A673 (cell line): ENCODE data around the gene NINJ1. TPM values are rescaled to one million over a fixed set of nuclear protein-coding genes. Genes with fewer than 3 reads are reported as not detected.

Source experiments
- BruUV-seq: library from RNA; stranded (reverse); fragments of 400-500 nt; replicated peaks from 2 replicates; lab custom pipeline; 2021; lab: Mats Ljungman, UMichigan
- CTCF ChIA-PET: fragments of 300-600 bp; sonication (Branson Sonifier 250); formaldehyde crosslinking; loops from one replicate; lab custom pipeline; 2022; ENCODE audit warnings: antibody characterized with exemption; lab: Charles Lee
- POLR2A ChIA-PET: fragments of 300-600 bp; sonication (Branson Sonifier 250); formaldehyde crosslinking; loops from one replicate; lab custom pipeline; 2022; ENCODE audit warnings: antibody characterized with exemption; ENCODE audit not compliant: low non-redundant PET; lab: Charles Lee
- DNase-seq: peaks from one replicate; pipeline ENCODE4 v3.0.0-alpha.2; 2015; ENCODE audit warnings: low spot score
- H3K27ac ChIP-seq: fragments of 200-600 bp; sonication (generic); 2 replicates; pipeline ENCODE4 v1.5.1; 2016; ENCODE audit warnings: mixed run types, low read depth, mild to moderate bottlenecking, mixed read lengths, antibody characterized with exemption, low read length; ENCODE audit not compliant: poor library complexity, severe bottlenecking
- H3K27me3 ChIP-seq: fragments of 200-600 bp; sonication (generic); replicated peaks from 2 replicates; pipeline ENCODE4 v1.6.1; 2017; ENCODE audit warnings: mixed run types, low read depth, mild to moderate bottlenecking, mixed read lengths, antibody characterized with exemption, low read length; ENCODE audit not compliant: insufficient read depth, poor library complexity
- H3K36me3 ChIP-seq: fragments of 200-600 bp; sonication (generic); 2 replicates; pipeline ENCODE4 v1.6.1; 2016; ENCODE audit warnings: mixed run types, mild to moderate bottlenecking, mixed read lengths, antibody characterized with exemption, low read length; ENCODE audit not compliant: insufficient read depth, poor library complexity, severe bottlenecking
- H3K4me1 ChIP-seq: fragments of 200-600 bp; sonication (generic); 2 replicates; pipeline ENCODE4 v1.6.1; 2017; ENCODE audit warnings: mixed run types, mild to moderate bottlenecking, mixed read lengths, antibody characterized with exemption, low read length; ENCODE audit not compliant: insufficient read depth, poor library complexity, severe bottlenecking
- H3K4me3 ChIP-seq: fragments of 200-600 bp; sonication (generic); 2 replicates; pipeline ENCODE4 v1.5.1; 2016; ENCODE audit warnings: low read depth, mixed run types, mild to moderate bottlenecking, mixed read lengths, low read length; ENCODE audit not compliant: poor library complexity, severe bottlenecking
- H3K9me3 ChIP-seq: fragments of 200-600 bp; sonication (generic); 2 replicates; pipeline ENCODE4 v1.6.1; 2016; ENCODE audit warnings: mixed run types, low read depth, mild to moderate bottlenecking, mixed read lengths, antibody characterized with exemption, low read length; ENCODE audit not compliant: poor library complexity, severe bottlenecking
- CTCF ChIP-seq: fragments of 300-800, 200-600 bp; sonication (generic); conservative IDR thresholded peaks from 2 replicates; pipeline ENCODE4 v1.5.1; 2017; ENCODE audit warnings: low read depth, mild to moderate bottlenecking, antibody characterized with exemption, low read length, moderate library complexity, mixed read lengths
- EZH2 ChIP-seq: fragments of 200-600 bp; sonication (generic); IDR thresholded peaks from 2 replicates; pipeline ENCODE4 v1.6.1; 2017; ENCODE audit warnings: borderline replicate concordance, low read depth, mild to moderate bottlenecking, mixed read lengths, antibody characterized with exemption, low read length; ENCODE audit not compliant: poor library complexity, severe bottlenecking
- intact Hi-C: fragments of 100-400 bp; cut with micrococcal nuclease; formaldehyde crosslinking; loops from one replicate; pipeline ENCODE4 v1.10.0; 2022; ENCODE audit not compliant: unreplicated experiment
- total RNA-seq: library from RNA; stranded (reverse); gene quantifications from 2 replicates; pipeline ENCODE4 v1.2.3, GENCODE V29; 2021

NINJ1 gene
- total RNA-seq, 1 experiment from 2014 or later, result 9.2 TPM

- Histone ChIP-seq H3K27me3 (no peaks in the 10 kb centered on the region), H3K9me3 (no peaks in the 10 kb centered on the region), H3K27ac (no peak overlapping the region), H3K4me1 (no peaks in the 10 kb centered on the region), H3K4me3 (no peak overlapping the region), H3K36me3 (no peaks in the 10 kb centered on the region)
- BruUV-seq, result no TSS peak
- no peak for DNase-seq
- ChIA-PET CTCF (interaction anchor here (0.6 to 1.0 kb wide), 2 partner anchors 141 to 143 kb away, joined by 3 read pairs; no protein-coding TSS in a partner anchor), POLR2A (no interaction called here)
- intact Hi-C loops, result no loop called here
- TF ChIP-seq CTCF (no peak), EZH2 (no peak)
Measured at GRCh38 chr9:93161786-93162562, 27.9 kb upstream of the NINJ1 start.

- no peaks in the 10 kb centered on the region for H3K9me3 ChIP-seq
- H3K4me3 ChIP-seq, result no peak overlapping the region
- BruUV-seq, result no TSS peak
- TF ChIP-seq CTCF (peak; percentile 98), EZH2 (no peak)
- no peaks in the 10 kb centered on the region for H3K36me3 ChIP-seq
- ChIA-PET CTCF (interaction anchor here (1.0 kb wide), 1 partner anchor 407 kb away, joined by 3 read pairs; no protein-coding TSS in a partner anchor), POLR2A (no interaction called here)
- H3K27me3 ChIP-seq, result no peaks in the 10 kb centered on the region
- H3K27ac ChIP-seq, result no peak overlapping the region
- intact Hi-C loops, result loop anchor here (1.0 to 10.0 kb wide), 3 partner anchors 144 to 805 kb away; no protein-coding TSS in a partner anchor
- peak; percentile 69 for DNase-seq
- no peaks in the 10 kb centered on the region for H3K4me1 ChIP-seq
Measured at GRCh38 chr9:93159601-93160471, 25.8 kb upstream of the NINJ1 start.

- BruUV-seq, result no TSS peak
- DNase-seq, result no peak
- H3K27me3 ChIP-seq, result no peaks in the 10 kb centered on the region
- no peaks in the 10 kb centered on the region for H3K36me3 ChIP-seq
- no peaks in the 10 kb centered on the region for H3K4me1 ChIP-seq
- POLR2A ChIA-PET, result no interaction called here
- intact Hi-C loops, result loop anchor here (10.0 kb wide), 2 partner anchors 408 to 808 kb away; no protein-coding TSS in a partner anchor
- H3K4me3 ChIP-seq, result no peak overlapping the region
- H3K27ac ChIP-seq, result no peak overlapping the region
- H3K9me3 ChIP-seq, result no peaks in the 10 kb centered on the region
- CTCF ChIA-PET, result no interaction called here
- no peak for TF ChIP-seq CTCF
- no peak for TF ChIP-seq EZH2
Measured at GRCh38 chr9:93156475-93157008, 22.5 kb upstream of the NINJ1 start.
